GM18951 (cell line): ENCODE data around the gene ZNF385B.

Experiments
- POLR2A ChIP-seq: IDR thresholded peaks from 4 replicates; pipeline ENCODE4 v1.6.1; 2011; ENCODE audit warnings: mild to moderate bottlenecking; ENCODE audit not compliant: insufficient read length, insufficient read depth; ENCODE audit errors: extremely low read depth
- in situ Hi-C: fragments of 300-500 bp; cut with MboI; formaldehyde crosslinking; loops from one replicate; pipeline ENCODE4 v1.12.0; 2022; ENCODE audit warnings: low sequenced_read_pairs, mixed read lengths, inconsistent platforms; ENCODE audit not compliant: unreplicated experiment

The ZNF385B gene

DNA sequence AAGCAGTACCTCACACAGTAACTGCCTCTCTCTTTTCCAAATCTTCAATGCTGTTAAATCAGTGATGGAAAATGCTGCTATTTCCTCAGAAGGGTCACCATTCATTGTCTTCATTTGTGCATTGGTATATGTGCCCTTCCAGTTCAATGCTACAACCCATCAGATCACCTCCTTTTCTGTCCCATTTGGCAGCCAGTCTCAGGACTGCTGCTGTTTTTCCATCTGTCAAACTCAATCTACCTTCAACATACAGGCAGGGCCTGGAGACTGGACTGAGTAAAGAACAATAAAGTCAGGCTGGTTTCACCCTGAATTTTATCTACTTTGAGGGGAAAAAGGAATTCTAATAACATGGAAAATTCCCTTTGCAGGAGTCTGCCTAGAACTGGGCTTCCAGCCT lies 17.9 kb downstream of the ZNF385B start:
- TF ChIP-seq POLR2A = no peak
- in situ Hi-C loops = no loop called here

GRCh38 chr2:179842498-179843153 lies 18.8 kb downstream of the ZNF385B start:
- no peak for TF ChIP-seq POLR2A
- in situ Hi-C loops = no loop called here

DNA sequence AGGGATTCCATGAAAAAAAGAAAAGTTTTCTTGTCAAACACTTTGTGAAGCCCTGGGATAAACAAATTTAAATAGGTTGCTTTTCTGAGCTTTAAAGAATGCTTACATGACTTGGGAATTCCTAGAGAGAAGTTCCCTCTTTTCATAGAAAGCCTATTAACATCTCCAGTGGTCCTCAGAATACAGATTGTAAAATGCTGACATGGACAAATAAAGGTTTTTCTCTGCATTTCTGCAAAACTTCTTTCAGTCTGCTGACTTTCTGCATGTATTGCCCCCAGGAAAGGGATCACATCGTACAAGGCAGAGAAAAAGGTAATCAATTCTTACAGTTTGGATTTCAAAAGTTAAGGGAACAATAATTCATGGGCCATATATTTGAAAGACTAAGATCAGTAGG lies 20.6 kb downstream of the ZNF385B start:
- TF ChIP-seq POLR2A = no peak
- in situ Hi-C loops = no loop called here

- in situ Hi-C loops = no loop called here
- no peak for TF ChIP-seq POLR2A
These were observed 24.0 kb downstream of the ZNF385B start for GRCh38 chr2:179837408-179837807.

- in situ Hi-C loops = no loop called here
- no peak for TF ChIP-seq POLR2A
These were observed 31.2 kb downstream of the ZNF385B start for GRCh38 chr2:179830043-179830787.

DNA sequence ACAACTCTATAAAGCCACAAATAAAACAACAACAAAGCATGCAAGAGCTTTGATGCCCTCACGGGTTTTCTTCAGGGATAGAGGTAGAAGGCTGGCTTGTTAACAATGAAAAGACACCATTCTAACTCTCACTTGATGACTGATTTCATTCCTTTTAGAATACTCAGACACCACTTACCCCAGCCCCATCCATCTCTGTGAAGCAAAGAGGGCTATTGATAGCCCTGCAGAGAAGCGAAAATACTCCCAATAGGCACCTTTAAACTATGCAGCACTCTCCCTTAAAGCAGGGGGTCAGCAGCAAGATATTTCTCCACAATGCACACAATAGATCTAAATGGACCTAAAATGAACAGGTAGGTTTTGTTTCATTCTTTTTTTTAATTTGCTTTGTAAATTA lies 35.1 kb downstream of the ZNF385B start:
- in situ Hi-C loops = no loop called here
- no peak for TF ChIP-seq POLR2A

- in situ Hi-C loops = no loop called here
- no peak for TF ChIP-seq POLR2A
These were observed 35.9 kb downstream of the ZNF385B start for GRCh38 chr2:179825494-179825893.

DNA sequence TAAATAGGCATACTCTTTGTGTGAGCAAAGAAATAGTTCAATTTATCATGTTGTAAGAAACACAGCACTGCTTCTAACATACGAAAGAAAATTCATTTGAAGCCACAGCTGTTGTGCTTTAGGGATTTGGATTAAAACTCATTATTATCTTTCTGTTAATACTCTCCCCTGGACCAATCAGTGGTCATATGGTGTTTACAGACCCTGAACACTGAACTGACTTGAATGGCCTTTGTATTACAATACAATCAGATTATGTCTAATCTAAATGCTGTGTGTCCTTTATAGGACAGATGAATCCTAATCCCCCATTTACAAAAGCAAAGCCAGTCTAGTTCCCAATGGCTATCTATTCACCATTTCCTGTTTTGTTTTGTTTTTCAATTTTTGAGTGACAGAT lies 36.5 kb downstream of the ZNF385B start:
- in situ Hi-C loops = no loop called here
- TF ChIP-seq POLR2A = no peak

- in situ Hi-C loops = no loop called here
- TF ChIP-seq POLR2A = no peak
These were observed 38.9 kb downstream of the ZNF385B start for GRCh38 chr2:179822540-179822939.

GRCh38 chr2:179818546-179818945 lies 42.9 kb downstream of the ZNF385B start:
- TF ChIP-seq POLR2A = no peak
- in situ Hi-C loops = no loop called here

- no peak for TF ChIP-seq POLR2A
- in situ Hi-C loops = no loop called here
These were observed 44.1 kb downstream of the ZNF385B start for GRCh38 chr2:179817181-179817841.

- TF ChIP-seq POLR2A = no peak
- in situ Hi-C loops = no loop called here
These were observed 47.4 kb downstream of the ZNF385B start for GRCh38 chr2:179814050-179814449.

- in situ Hi-C loops = no loop called here
- TF ChIP-seq POLR2A = no peak
These were observed 48.9 kb downstream of the ZNF385B start for GRCh38 chr2:179812501-179812900.

DNA sequence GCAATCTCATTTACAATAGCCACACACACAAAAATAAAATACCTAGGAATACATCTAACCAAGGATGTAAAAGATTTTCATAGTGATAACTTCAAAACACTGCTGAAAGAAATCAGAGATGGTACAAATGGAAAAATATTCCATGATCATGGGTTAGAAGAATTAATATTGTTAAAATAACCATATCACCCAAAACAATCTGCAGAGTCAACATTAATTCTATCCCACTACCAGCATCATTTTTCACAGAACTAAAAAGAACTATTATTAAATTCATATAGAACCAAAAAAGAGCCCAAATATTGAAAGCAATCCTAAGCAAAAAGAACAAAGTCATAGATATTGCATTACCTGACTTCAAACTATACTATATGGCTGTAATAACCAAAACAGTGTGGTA lies 50.4 kb downstream of the ZNF385B start:
- in situ Hi-C loops = no loop called here

GRCh38 chr2:179809606-179810005 lies 51.8 kb downstream of the ZNF385B start:
- no peak for TF ChIP-seq POLR2A
- in situ Hi-C loops = no loop called here

More for the DNA sequence above, 50.4 kb downstream of the ZNF385B start:
- no peak for TF ChIP-seq POLR2A
